Mesodermal cell (in vitro differentiated cells): ENCODE measurements around the gene CCDC92.
"Not testable (repeated sequence)": the region's sequence is repeated elsewhere in the genome, so short reads cannot be mapped to it uniquely, and the experiment has no call there.

Source experiments
- H3K27ac ChIP-seq: 2 replicates; pipeline ENCODE4 v1.7.0; 2013; ENCODE audit warnings: mild to moderate bottlenecking, low read depth, low read length, moderate library complexity; ENCODE audit not compliant: severe bottlenecking
- H3K36me3 ChIP-seq: 2 replicates; pipeline ENCODE4 v1.7.1; 2013; ENCODE audit warnings: mild to moderate bottlenecking, low read length, moderate library complexity; ENCODE audit not compliant: control insufficient read depth, insufficient read depth
- H3K4me1 ChIP-seq: one replicate; pipeline ENCODE4 v1.7.1; 2013; ENCODE audit warnings: mild to moderate bottlenecking, low read length; ENCODE audit not compliant: insufficient read depth, control insufficient read depth, poor library complexity, severe bottlenecking
- H3K4me3 ChIP-seq: 2 replicates; pipeline ENCODE4 v1.7.0; 2013; ENCODE audit warnings: low read length, control low read depth, mild to moderate bottlenecking; ENCODE audit not compliant: insufficient read depth, poor library complexity, severe bottlenecking; ENCODE audit errors: extremely low read depth
- H3K9me3 ChIP-seq: 2 replicates; pipeline ENCODE4 v1.7.1; 2013; ENCODE audit warnings: mild to moderate bottlenecking, low read length, moderate library complexity; ENCODE audit not compliant: control insufficient read depth
- WGBS, 2 experiments: methylation state at CpG; one replicate each; pipeline ENCODE4 v1.1.5; 2013; ENCODE audit warnings: missing lambda C conversion rate in 2 of 2; ENCODE audit not compliant: insufficient coverage in 2 of 2; 5-methylcytosine and 5-hydroxymethylcytosine counted together

Gene CCDC92

DNA sequence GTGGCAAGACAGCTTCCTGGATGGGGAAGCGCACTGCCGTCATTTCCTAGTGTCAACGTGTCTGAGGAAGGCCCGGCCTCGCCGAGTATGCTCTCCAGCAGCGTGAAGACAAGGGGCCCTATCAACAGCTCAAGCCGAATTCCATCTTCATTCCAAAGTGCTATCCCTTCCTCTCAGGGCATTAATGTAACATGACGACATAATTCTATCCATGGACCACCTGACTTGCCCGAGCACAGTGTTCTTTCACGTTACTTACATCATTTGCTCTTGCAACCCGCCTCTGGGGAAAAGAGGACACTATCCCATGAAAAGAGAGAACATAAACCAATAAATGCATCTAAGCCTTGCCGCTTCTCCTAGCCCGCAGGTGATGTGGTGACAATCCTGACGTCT lies 22.9 kb downstream of the CCDC92 start:
- Histone ChIP-seq H3K9me3 (no peaks in the 10 kb centered on the region), H3K36me3 (peaks cover 8% of the 10 kb centered on the region), H3K27ac (no peak overlapping the region), H3K4me1 (no peaks in the 10 kb centered on the region), H3K4me3 (no peak overlapping the region)
- WGBS, 2 experiments, result 92 to 95% methylated on average over 15 of the region's 15 CpGs

DNA sequence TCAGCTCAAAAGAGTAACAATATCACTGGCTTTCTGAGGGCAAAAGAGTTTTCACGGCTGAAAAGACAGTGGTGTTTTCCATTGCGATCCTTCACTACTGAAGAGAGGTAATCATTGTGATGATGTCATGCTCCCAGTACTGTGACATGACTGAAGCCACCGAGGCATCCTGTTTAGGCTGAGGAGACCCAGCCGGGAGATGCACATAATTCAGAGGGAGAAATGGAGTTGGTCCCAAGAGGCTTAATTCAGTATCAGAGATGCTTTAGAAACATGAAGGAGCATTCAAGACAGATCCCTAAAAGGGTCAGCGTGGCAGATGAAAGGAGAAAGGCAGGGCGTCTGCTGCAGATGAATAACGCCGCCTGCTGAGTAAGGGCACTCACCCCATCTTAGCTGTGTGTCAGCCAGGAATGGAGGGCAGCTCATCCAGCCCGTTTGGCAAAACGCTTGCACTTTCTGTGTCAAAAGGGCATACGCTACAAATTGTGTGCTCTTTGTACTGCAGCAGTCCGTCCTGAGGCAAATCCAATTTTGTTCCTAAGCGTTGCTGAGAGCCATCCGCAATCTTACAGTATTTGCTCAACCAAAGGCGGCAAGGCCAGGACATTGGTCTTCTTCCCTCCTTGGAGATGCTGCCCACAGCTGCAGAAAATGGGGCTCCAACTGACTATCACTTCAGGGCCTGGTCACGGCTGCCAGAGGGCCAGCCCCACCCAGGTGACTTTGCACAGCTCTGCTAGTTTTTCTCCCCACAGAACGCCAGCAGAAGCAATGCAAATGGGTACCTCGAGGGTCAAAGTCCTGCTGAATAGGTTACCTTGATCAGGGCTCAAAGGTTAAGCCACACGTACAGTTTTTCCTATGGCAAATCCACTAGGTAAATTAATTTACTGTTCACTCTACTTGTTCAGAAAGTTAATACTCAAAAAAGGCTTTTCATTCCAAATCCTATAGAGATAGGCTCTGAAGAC lies 23.5 kb downstream of the CCDC92 start:
- Histone ChIP-seq H3K27ac (no peak overlapping the region), H3K9me3 (no peaks in the 10 kb centered on the region), H3K4me1 (no peaks in the 10 kb centered on the region), H3K36me3 (peaks cover 14% of the 10 kb centered on the region), H3K4me3 (no peak overlapping the region)
- 83 to 87% methylated on average over 15 to 19 of the region's 19 CpGs for WGBS, 2 experiments

DNA sequence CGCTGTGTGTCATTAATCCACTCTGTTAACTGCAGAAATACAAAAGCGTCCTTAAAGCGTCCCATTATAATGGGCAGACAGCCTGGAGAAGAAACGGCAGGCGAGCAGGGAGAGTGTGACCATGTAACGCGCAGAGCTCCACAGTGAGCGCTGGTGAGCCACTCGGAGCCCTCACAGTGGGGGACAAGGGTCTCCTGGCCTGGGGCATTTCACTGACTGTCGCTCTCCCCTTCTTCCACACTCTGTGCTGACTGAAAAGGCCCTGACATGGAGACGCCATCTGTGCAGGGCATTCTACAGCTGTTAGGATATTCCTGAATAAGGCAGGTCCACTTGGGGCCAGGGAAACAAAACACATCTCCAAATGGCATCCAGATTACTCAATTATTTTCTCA lies 24.2 kb downstream of the CCDC92 start:
- Histone ChIP-seq H3K4me3 (no peak overlapping the region), H3K4me1 (no peaks in the 10 kb centered on the region), H3K27ac (no peak overlapping the region), H3K9me3 (no peaks in the 10 kb centered on the region), H3K36me3 (peaks cover 21% of the 10 kb centered on the region)
- 79 to 90% methylated on average over 10 to 11 of the region's 11 CpGs for WGBS, 2 experiments

DNA sequence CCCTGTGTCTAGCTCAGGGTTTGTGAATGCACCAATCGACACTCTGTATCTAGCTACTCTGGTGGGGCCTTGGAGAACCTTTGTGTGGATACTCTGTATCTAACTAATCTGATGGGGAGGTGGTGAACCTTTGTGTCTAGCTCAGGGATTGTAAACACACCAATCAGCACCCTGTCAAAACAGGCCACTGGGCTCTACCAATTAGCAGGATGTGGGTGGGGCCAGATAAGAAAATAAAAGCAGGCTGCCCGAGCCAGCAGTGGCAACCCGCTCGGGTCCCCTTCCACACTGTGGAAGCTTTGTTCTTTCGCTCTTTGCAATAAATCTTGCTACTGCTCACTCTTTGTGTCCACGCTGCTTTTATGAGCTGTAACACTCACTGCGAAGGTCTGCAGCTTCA lies 25.1 kb downstream of the CCDC92 start:
- not testable (repeated sequence) for H3K27ac ChIP-seq, H3K9me3 ChIP-seq, H3K4me1 ChIP-seq, H3K4me3 ChIP-seq
- peaks cover 30% of the 10 kb centered on the region for H3K36me3 ChIP-seq
- 96% methylated on average over 6 of the region's 7 CpGs; no CpG with 5 or more reads in 1 of the 2 experiments for WGBS, 2 experiments

DNA sequence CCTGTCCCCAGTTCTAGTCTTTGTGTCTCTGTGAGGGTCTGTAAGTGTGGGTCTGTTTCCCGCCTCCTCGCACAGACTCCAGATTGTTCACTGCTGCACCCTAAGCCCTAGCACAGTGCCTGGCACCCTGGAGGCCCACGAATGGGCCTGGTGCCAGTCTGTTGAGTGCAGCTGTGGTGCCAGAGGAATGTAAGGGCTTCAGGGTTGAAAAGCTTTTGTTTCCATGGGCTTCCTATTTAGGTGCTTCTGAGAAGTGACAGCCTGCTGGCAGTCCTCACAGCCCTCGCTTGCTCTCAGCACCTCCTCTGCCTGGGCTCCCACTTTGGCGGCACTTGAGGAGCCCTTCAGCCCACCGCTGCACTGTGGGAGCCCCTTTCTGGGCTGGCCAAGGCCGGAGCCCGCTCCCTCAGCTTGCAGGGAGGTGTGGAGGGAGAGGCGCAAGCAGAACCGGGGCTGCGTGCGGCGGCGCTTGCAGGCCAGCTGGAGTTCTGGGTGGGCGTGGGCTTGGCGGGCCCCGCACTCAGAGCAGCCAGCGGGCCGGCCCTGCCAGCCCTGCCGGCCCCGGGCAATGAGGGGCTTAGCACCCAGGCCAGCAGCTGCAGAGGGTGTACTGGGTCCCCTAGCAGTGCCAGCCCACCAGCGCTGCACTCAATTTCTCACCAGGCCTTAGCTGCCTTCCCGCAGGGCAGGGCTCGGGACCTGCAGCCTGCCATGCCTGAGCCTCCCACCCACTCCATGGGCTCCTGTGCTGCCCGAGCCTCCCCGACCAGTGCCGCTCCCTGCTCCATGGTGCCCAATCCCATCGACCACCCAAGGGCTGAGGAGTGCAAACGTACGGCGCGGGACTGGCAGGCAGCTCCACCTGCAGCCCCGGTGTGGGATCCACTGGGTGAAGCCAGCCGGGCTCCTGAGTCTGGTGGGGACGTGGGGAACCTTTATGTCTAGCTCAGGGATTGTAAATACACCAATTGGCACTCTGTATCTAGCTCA lies 25.8 kb downstream of the CCDC92 start:
- not testable (repeated sequence) for H3K4me1 ChIP-seq, H3K4me3 ChIP-seq, H3K27ac ChIP-seq, H3K9me3 ChIP-seq
- WGBS, 2 experiments, result 95 to 98% methylated on average over 18 to 19 of the region's 35 CpGs
- peaks cover 37% of the 10 kb centered on the region for H3K36me3 ChIP-seq

DNA sequence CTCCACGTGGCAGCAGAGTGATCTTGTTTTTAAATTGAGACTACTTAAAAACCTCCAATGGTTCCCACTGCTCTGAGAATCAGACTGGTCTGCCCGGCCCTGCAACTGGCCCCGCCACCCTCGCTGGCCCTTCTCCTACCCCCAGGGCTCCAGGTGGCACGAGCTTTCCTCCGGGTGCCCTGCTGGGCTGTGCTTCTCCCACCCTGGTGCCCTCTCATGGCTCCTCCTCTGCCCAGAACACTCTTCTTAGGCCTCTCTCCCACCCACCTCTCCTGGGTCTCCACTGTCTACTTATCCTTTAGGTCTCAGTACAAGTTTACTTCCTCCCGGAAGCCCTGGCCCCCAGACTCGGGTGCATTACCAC lies 26.5 kb downstream of the CCDC92 start:
- H3K9me3 ChIP-seq, result peaks cover 8% of the 10 kb centered on the region
- no peak overlapping the region for H3K27ac ChIP-seq

DNA sequence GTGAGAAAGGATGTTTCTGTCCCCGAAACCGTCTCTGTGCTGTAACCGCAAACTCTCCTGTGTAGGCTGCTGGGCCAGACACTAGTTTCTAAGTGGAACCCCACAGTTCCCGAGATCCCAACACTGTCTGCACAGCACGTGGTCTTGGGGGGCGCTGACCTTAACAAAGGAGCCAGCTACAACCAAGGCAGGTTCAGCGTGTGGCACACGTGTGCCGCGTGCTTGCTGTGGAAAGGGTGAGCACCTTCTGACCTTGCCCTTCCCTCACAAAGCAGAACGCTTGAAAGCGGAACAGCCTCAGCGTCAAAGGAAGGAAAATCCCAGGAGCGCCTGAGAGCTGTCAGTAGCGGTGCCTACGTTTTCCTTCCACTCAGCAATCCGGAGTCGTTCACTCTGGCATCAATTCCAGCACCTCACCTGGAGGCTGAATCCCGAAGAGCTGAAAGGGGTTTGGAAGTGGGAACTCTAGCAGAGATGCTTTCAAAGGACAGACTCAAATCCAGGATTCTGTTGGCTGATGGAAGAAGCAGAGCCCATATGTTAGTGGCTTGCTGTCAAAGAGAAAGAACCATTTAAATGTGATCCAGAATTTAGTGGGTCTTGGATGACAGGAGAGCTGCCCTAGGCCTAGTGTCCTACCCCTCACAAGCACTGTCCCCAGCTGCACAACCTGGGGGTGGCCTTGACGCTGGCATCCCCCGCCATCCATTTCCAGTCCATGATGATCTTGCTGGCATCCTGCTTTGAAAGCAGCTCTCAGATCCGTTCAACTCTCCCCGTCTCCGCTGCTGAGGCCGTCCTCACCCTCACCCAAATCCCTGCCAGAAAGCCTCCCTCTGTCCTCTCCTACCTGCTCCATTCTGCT lies 27.1 kb downstream of the CCDC92 start:
- WGBS, 2 experiments, result 92 to 93% methylated on average over 20 to 22 of the region's 25 CpGs
- H3K9me3 ChIP-seq, result peaks cover 8% of the 10 kb centered on the region
- H3K27ac ChIP-seq, result no peak overlapping the region
- H3K36me3 ChIP-seq, result peaks cover 45% of the 10 kb centered on the region
- no peak overlapping the region for H3K4me3 ChIP-seq
- H3K4me1 ChIP-seq, result no peaks in the 10 kb centered on the region

More for the DNA sequence above, 26.5 kb downstream of the CCDC92 start:
- Histone ChIP-seq H3K4me1 (no peaks in the 10 kb centered on the region), H3K4me3 (no peak overlapping the region), H3K36me3 (peaks cover 43% of the 10 kb centered on the region)
- WGBS, 2 experiments, result 90 to 94% methylated on average over 4 to 7 of the region's 8 CpGs

DNA sequence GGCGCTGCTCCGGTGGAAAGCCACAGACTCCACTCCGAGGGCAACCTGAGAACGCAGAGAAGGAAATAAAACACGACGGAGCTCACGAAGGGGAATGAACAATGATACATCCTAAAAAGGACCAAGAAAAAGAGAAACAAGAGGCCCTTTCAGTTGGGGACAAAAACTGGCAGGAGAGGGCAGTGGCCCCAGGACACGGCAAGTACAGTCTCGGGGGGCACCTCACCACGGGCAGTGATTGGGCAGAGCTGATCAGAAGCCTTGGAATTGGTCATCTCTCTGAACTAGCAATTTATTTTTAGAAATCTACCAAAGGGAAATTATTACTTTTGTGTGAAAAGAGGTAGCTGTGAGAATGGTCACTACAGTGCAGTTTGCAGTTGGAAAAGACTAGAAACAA lies 27.9 kb downstream of the CCDC92 start:
- 89 to 94% methylated on average over 10 of the region's 10 CpGs for WGBS, 2 experiments
- Histone ChIP-seq H3K4me3 (no peak overlapping the region), H3K4me1 (no peaks in the 10 kb centered on the region), H3K36me3 (peaks cover 51% of the 10 kb centered on the region), H3K27ac (no peak overlapping the region), H3K9me3 (peaks cover 8% of the 10 kb centered on the region)

DNA sequence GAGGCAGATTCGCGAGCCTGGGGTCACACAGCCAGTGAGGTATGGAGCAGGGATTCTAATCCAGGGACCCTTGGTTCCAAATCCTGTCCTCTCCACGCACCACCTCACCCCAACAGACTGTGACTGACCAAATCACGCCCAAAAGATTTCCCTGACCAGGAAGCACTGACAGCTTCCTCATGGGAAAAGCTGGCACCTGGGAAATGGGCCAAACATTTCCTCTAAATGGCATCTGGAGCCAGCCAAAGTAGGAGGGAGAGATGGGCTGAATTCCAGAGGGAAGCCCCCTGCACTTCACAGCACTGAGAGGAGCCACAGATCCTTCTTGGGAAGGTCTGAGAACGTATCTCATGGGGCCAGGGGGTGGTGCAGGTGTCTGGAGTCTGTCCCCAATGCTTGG lies 28.8 kb downstream of the CCDC92 start:
- H3K4me3 ChIP-seq, result no peak overlapping the region
- H3K4me1 ChIP-seq, result peaks cover 3% of the 10 kb centered on the region
- peaks cover 57% of the 10 kb centered on the region for H3K36me3 ChIP-seq
- no peak overlapping the region for H3K27ac ChIP-seq
- WGBS, 2 experiments, result 97% methylated on average over 5 of the region's 5 CpGs; no CpG with 5 or more reads in 1 of the 2 experiments
- peaks cover 8% of the 10 kb centered on the region for H3K9me3 ChIP-seq
